Esophagus (tissue), 2 donors: ENCODE measurements around the gene EFNB2. TPM values are rescaled to one million over a fixed set of nuclear protein-coding genes. Genes with fewer than 3 reads are reported as not detected.

Experiments
- H3K27ac ChIP-seq, 2 donors: one replicate each; pipeline ENCODE4 v1.5.1; 2013; ENCODE audit warnings: low read depth in 2 of 2, mild to moderate bottlenecking in 2 of 2, inconsistent platforms in 1 of 2, low read length in 1 of 2, moderate library complexity in 1 of 2
- H3K27me3 ChIP-seq, 2 donors: one replicate each; pipeline ENCODE4 v1.6.1; 2013; ENCODE audit warnings: low read length in 2 of 2, control low read depth in 1 of 2, mild to moderate bottlenecking in 1 of 2; ENCODE audit not compliant: insufficient read depth in 2 of 2, control insufficient read depth in 1 of 2
- H3K36me3 ChIP-seq, 2 donors: one replicate each; pipeline ENCODE4 v1.6.1; 2013; ENCODE audit warnings: low read length in 1 of 2; ENCODE audit not compliant: control insufficient read depth in 2 of 2, insufficient read depth in 2 of 2
- H3K4me1 ChIP-seq, 2 donors: one replicate each; pipeline ENCODE4 v1.6.1; 2013; ENCODE audit warnings: low read length in 1 of 2; ENCODE audit not compliant: control insufficient read depth in 2 of 2, insufficient read depth in 2 of 2
- H3K4me3 ChIP-seq, 2 donors: one replicate each; pipeline ENCODE4 v1.5.1; 2013; ENCODE audit warnings: low read length in 2 of 2, mild to moderate bottlenecking in 2 of 2, low read depth in 1 of 2, moderate library complexity in 1 of 2
- H3K9me3 ChIP-seq, 2 donors: one replicate each; pipeline ENCODE4 v1.6.1; 2013; ENCODE audit warnings: mild to moderate bottlenecking in 2 of 2, low read depth in 1 of 2, low read length in 1 of 2, moderate library complexity in 1 of 2; ENCODE audit not compliant: control insufficient read depth in 2 of 2, insufficient read depth in 1 of 2
- WGBS, 2 donors: extraction: QIAGEN DNeasy Blood & Tissue Kit; methylation state at CpG; one replicate each; pipeline ENCODE4 v1.1.7; 2013; 5-methylcytosine and 5-hydroxymethylcytosine counted together
- polyA plus RNA-seq, 2 donors: library from polyadenylated mRNA; stranded (reverse); fragments of 200-250 nt; gene quantifications; one replicate each; pipeline ENCODE4 v1.2.3, GENCODE V29; 2013
- donor health status: healthy with polysubstance abuse.
- donor health status: Bipolar disorder and iron deficiency.

EFNB2 gene
- polyA plus RNA-seq, 2 donors, result 8.0 to 8.4 TPM

DNA sequence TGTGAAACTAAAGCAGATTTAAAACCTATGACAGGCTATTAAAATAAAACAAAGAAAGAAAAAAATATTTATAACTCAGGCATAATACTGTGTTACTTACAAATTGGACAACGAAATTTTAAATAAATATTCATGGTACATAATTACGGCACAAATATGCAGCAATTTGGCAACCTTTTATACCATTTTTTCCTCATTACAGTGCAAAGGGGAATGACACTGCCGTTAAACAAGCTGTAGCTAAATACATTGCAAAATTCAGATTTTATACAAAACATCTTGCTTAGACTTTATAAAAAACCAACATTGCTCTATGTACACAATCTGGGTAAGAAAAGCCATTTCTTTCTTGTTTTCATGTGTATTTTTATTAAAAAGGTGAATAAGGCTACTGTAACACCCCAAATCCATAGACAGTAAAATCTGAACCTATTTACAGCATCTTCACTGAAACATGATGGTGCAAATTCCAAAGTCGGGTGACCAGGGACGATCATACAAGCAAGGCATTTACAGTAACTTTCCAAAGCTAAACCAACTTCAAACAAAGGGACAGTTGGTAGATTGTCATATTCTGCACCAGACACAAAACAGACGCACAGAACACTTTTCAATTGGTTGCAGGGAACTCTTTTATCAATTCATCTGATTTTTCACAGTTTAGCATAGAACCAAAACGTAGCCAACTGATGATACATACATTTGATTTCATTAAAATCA, 45.5 kb downstream of the EFNB2 start:
- Histone ChIP-seq H3K4me1 (no peaks in the 10 kb centered on the region), H3K36me3 (peaks cover 0 to 19% of the 10 kb centered on the region in 2 donors), H3K27me3 (no peaks in the 10 kb centered on the region), H3K27ac (no peak overlapping the region), H3K4me3 (no peak overlapping the region), H3K9me3 (no peaks in the 10 kb centered on the region)
- WGBS, 2 donors, result 77 to 80% methylated on average over 7 of the region's 7 CpGs

DNA sequence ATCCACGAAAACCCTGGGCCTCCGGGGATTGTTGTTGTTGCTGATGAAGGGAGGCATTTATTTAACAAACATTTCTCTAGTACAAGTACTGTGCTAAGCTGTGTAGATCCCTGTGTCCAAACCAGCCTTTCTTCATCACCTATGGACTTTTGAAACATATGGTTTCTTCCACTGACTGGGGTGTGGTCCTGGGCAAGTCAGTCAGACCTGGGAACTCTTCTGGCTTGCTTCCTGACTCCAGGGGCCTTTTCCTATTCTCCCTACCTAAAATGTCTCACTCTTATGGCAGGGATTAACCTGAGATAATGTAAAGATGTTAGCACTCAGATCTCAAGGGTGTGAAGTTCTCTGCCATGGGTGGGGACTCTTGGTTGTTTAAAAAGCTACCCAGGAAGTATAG, 46.8 kb downstream of the EFNB2 start:
- 86 to 95% methylated on average over 2 of the region's 2 CpGs for WGBS, 2 donors
- no peaks in the 10 kb centered on the region for H3K27me3 ChIP-seq
- no peak overlapping the region for H3K4me3 ChIP-seq
- H3K27ac ChIP-seq, result no peak overlapping the region
- peaks cover 0 to 19% of the 10 kb centered on the region in 2 donors for H3K36me3 ChIP-seq
- no peaks in the 10 kb centered on the region for H3K4me1 ChIP-seq
- no peaks in the 10 kb centered on the region for H3K9me3 ChIP-seq

DNA sequence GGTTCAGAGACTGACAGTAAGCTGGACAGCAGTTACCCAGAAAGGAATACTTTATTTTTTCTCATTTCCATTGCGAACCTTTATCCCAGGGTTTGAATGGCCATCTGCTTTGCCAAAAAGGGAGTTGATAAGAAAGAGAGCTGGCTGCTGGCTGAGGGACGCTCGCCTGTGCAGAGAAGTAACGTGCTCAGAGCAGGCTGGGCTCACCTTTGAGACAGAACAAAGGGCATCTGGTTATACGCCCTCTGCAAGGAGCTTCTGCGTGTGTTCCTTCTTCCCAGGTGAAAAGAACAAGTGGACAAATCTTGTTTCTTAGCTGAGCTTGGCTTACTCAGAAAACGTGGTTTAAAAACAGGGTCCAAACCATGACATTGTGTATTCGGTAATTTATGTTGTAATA, 47.4 kb downstream of the EFNB2 start:
- no peaks in the 10 kb centered on the region for H3K4me1 ChIP-seq
- no peak overlapping the region for H3K27ac ChIP-seq
- H3K4me3 ChIP-seq, result no peak overlapping the region

DNA sequence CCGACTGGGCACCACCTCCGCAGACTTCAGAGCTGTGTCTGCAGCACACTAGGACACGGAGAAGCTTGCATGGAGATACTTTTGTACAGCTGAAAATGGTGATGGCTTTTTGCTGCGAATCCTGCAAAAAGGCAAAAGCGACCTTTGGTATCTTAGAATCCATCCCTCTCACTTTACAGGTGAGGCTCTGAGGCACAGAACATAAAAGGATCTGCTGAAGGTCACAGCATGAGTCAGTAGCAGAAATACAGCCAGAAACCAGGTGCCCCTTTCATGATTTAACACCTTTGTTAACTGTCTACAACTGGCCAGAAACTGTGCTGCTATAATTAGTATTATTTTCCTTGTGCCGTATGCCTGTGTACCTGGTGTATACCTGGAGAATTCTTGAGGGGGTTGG, 48.3 kb downstream of the EFNB2 start:
- H3K4me1 ChIP-seq, result no peaks in the 10 kb centered on the region
- H3K4me3 ChIP-seq, result no peak overlapping the region
- WGBS, 2 donors, result 81 to 91% methylated on average over 6 of the region's 6 CpGs
- no peaks in the 10 kb centered on the region for H3K9me3 ChIP-seq
- peaks cover 0 to 4% of the 10 kb centered on the region in 2 donors for H3K36me3 ChIP-seq
- H3K27me3 ChIP-seq, result no peaks in the 10 kb centered on the region
- no peak overlapping the region for H3K27ac ChIP-seq

More for the DNA sequence above, 47.4 kb downstream of the EFNB2 start:
- Histone ChIP-seq H3K27me3 (no peaks in the 10 kb centered on the region), H3K36me3 (peaks cover 0 to 14% of the 10 kb centered on the region in 2 donors), H3K9me3 (no peaks in the 10 kb centered on the region)
- 73 to 83% methylated on average over 8 of the region's 8 CpGs for WGBS, 2 donors

DNA sequence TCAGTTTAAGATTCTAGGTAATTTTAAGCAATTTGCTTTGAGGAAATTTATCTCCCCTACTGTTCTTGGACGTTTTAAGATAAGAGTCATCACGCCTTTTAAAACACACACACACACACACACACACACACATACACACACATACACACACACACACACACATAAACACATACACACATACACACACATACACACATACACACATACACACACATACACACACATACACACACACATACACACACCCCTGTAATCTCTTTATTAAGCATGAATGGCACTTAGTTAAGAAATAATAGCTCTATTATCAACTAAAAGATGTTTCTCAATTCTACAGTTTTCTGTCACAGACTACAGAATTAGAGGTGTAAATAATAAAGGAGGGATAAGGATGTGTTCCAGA, 49.2 kb downstream of the EFNB2 start:
- no peak overlapping the region for H3K4me3 ChIP-seq
- H3K27ac ChIP-seq, result no peak overlapping the region
- no peaks in the 10 kb centered on the region for H3K4me1 ChIP-seq
- WGBS, 2 donors, result 75 to 86% methylated on average over 2 of the region's 2 CpGs
- no peaks in the 10 kb centered on the region for H3K9me3 ChIP-seq
- no peaks in the 10 kb centered on the region for H3K36me3 ChIP-seq
- H3K27me3 ChIP-seq, result no peaks in the 10 kb centered on the region

DNA sequence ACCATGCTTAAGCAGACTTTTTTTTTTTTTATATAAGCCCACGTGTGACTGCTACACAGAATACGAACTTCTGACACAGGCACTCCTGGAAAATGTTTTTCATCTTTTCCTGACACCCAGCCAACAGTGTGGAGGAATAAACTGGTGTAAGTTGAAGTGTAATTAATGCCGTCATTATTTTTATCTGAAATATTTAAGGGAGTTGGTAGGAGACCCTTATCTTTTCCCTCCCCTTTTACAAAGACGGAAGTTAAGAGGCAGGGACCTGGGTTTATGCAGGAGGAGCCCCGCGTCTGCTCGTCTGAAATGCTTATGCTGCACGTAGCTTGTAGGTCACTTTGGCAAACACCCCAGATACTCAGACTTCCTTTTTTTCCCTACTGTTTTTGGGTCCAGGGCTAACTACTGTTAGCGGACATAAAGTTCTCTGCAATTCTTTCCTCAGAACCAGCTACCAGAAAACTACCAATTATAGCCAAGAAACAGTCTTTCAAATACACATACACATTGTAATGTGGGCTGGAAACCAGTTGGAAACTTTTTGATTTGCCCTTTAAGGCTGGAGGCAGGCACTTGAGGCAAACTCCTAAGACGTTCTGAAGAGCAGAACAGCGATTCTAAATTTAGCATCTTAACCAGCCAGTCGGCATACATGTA, 50.8 kb downstream of the EFNB2 start:
- H3K27ac ChIP-seq, result peak overlapping the region in 1 of 2 donors; percentile 76
- WGBS, 2 donors, result 26 to 35% methylated on average over 12 of the region's 12 CpGs
- no peak overlapping the region for H3K4me3 ChIP-seq
- no peaks in the 10 kb centered on the region for H3K36me3 ChIP-seq
- H3K4me1 ChIP-seq, result no peaks in the 10 kb centered on the region
- H3K9me3 ChIP-seq, result no peaks in the 10 kb centered on the region
- H3K27me3 ChIP-seq, result no peaks in the 10 kb centered on the region

DNA sequence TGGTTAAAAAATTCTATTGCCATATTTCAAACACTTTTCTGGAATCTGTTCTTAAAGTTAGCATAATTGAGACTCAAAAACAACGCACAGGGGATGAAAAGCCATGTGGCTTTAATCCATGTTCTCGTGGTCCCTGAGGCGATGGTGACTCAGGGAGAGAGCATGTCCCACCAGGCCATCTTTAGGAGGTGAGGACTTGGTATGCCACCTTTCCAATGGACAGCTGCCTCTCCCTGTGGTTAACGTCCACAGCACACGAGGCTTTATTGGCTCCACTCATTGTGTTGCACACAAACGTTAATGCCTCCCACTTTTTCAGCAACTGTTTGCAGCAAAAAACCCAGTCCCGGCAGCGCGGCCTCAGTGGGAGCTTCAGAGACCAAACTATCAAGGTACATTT, 51.4 kb downstream of the EFNB2 start:
- H3K27ac ChIP-seq, result peak overlapping the region; percentile 46 to 76
- H3K4me1 ChIP-seq, result no peaks in the 10 kb centered on the region
- no peaks in the 10 kb centered on the region for H3K27me3 ChIP-seq
- no peaks in the 10 kb centered on the region for H3K36me3 ChIP-seq
- no peak overlapping the region for H3K4me3 ChIP-seq
- 61 to 71% methylated on average over 9 of the region's 9 CpGs for WGBS, 2 donors
- no peaks in the 10 kb centered on the region for H3K9me3 ChIP-seq

DNA sequence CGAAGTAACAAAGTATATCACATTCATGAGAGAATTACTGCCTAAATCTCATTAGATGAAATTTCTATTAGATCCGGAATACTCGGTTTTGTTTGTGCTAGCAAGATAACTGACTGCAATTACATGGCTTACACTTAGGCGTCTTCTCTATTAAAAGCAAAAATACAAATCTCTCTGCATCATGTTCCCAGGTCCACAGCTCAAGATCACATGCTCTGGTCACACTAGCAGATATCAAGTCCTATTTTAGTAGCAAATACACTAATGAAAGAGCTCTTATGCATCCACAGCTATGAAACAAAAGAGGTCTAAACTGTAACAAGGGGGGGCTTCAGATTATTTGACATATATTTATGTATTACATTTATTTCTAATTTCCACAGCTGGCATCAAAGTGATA, 53.5 kb downstream of the EFNB2 start:
- Histone ChIP-seq H3K27me3 (no peaks in the 10 kb centered on the region), H3K36me3 (no peaks in the 10 kb centered on the region), H3K4me3 (no peak overlapping the region), H3K27ac (no peak overlapping the region), H3K9me3 (no peaks in the 10 kb centered on the region), H3K4me1 (no peaks in the 10 kb centered on the region)
- 74 to 77% methylated on average over 4 of the region's 4 CpGs for whole genome bisulfite sequencing, 2 donors

DNA sequence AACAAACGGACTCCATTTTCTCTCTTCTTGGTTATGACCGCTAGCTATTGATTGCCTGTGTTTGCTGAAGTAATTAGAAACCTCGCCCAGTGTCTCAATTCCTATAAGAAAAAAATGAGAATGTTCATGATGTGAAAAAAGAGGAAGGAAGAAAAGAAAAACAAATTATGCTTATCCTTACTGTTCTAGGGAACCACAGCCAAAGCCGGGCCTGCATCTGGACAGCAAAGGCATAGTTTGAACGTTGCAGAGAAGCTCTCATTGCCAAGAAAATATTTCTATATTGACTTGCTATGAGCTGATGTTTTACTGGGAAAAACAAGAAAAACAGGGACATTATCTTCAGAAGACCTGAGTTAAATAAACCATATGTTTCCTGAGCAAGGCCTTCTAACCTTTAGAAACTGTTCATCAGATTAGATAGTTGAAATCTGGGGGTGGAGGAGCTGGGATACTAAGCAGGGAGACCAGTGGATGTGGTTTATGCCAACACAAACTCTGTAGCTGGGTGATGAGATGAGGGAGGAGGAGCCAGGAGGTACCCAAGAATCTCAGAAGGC, 55.0 kb downstream of the EFNB2 start:
- no peaks in the 10 kb centered on the region for H3K4me1 ChIP-seq
- H3K36me3 ChIP-seq, result no peaks in the 10 kb centered on the region
- 57 to 70% methylated on average over 5 of the region's 5 CpGs for WGBS, 2 donors
- H3K27me3 ChIP-seq, result no peaks in the 10 kb centered on the region
- no peak overlapping the region for H3K4me3 ChIP-seq
- no peak overlapping the region for H3K27ac ChIP-seq
- H3K9me3 ChIP-seq, result no peaks in the 10 kb centered on the region
